Dermis blood vessel endothelial cell (primary cell): ENCODE data around the gene DGKD. TPM values are rescaled to one million over a fixed set of nuclear protein-coding genes. Genes with fewer than 3 reads are reported as not detected.

ENCODE experiments used
- DNase-seq: peaks from one replicate; pipeline ENCODE4 v3.0.0; 2010
- total RNA-seq: library from RNA; depleted of rRNA; stranded (reverse); fragments of >200 nt; gene quantifications from 2 replicates; pipeline ENCODE4 v1.2.3, GENCODE V29; 2014

Gene DGKD
- total RNA-seq, 1 donor from 2014 or later = 12.3 TPM

GRCh38 chr2:233414273-233414654, 60.0 kb downstream of the DGKD start:
- no peak for DNase-seq

- peak; percentile 41 for DNase-seq
Observed at GRCh38 chr2:233414777-233415570, 60.7 kb downstream of the DGKD start.

- no peak for DNase-seq
Observed at GRCh38 chr2:233416199-233416598, 61.9 kb downstream of the DGKD start.

GRCh38 chr2:233416706-233417105, 62.4 kb downstream of the DGKD start:
- DNase-seq = no peak

GRCh38 chr2:233417282-233417681, 63.0 kb downstream of the DGKD start:
- no peak for DNase-seq

GRCh38 chr2:233418052-233418760, 63.9 kb downstream of the DGKD start:
- DNase-seq = peak; percentile 63

GRCh38 chr2:233418761-233419546, 64.7 kb downstream of the DGKD start:
- DNase-seq = peak; percentile 97

GRCh38 chr2:233419602-233420391, 65.5 kb downstream of the DGKD start:
- peak; percentile 38 for DNase-seq

GRCh38 chr2:233421091-233421816, 67.0 kb downstream of the DGKD start:
- DNase-seq = no peak

- no peak for DNase-seq
Observed at GRCh38 chr2:233422050-233422639, 67.9 kb downstream of the DGKD start.

- DNase-seq = no peak
Observed at GRCh38 chr2:233422649-233423551, 68.6 kb downstream of the DGKD start.

GRCh38 chr2:233423552-233423860, 69.2 kb downstream of the DGKD start:
- no peak for DNase-seq

- DNase-seq = peak; percentile 53
Observed at GRCh38 chr2:233424154-233424951, 70.1 kb downstream of the DGKD start.

- DNase-seq = peak; percentile 56
Observed at GRCh38 chr2:233426619-233427342, 72.5 kb downstream of the DGKD start.

GRCh38 chr2:233428008-233428407, 73.7 kb downstream of the DGKD start:
- no peak for DNase-seq

GRCh38 chr2:233428438-233428837, 74.1 kb downstream of the DGKD start:
- DNase-seq = no peak

GRCh38 chr2:233429175-233429897, 75.0 kb downstream of the DGKD start:
- no peak for DNase-seq

GRCh38 chr2:233430081-233430480, 75.8 kb downstream of the DGKD start:
- peak; percentile 73 for DNase-seq
